Measurements from ENCODE around the gene STKLD1.

DNA sequence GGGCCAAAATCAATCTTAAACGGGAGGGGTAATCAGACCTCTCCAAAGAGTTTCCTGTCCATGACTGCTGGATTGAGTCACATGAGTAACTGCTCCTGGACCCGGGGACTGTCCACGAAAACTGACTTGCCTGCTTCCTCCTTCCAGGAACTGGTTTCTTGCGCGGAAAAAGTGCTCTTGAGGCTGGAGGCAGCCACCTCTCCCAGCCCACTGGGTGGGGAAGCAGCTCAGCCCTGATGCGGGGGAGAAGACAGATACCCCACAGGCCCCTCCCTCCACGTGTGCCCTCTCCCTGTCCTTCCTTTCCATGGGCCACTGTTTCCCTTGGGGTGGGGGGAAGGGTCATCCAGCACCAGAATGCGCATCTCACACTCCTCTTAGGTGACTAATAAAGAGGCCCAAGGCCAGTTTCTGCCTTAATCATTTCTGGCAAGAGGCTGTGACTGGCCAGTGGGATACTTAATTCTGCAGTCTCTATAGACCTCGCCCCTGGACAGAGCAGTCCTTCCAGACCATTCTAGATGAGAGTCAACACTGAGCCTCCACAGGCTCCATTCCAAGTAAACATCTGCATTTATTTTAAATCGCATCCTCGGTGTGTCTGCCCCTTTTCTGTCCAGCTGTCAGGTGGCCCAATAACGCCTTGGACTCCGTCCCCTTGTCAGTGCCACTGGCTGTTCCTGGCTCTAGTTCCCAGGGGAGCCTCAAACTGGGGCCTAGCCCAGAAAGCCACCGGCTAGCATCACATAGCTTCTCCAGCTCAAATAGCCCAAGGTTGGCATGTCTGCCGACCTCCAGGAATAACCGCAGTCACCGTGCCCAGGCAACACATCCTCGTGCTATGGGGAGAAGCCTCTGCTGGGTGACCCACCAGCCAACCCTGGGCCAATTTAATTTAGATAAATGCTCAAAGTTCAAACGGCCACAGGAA, 29.6 kb downstream of the STKLD1 start:
- TF ChIP-seq, protein P1, sequence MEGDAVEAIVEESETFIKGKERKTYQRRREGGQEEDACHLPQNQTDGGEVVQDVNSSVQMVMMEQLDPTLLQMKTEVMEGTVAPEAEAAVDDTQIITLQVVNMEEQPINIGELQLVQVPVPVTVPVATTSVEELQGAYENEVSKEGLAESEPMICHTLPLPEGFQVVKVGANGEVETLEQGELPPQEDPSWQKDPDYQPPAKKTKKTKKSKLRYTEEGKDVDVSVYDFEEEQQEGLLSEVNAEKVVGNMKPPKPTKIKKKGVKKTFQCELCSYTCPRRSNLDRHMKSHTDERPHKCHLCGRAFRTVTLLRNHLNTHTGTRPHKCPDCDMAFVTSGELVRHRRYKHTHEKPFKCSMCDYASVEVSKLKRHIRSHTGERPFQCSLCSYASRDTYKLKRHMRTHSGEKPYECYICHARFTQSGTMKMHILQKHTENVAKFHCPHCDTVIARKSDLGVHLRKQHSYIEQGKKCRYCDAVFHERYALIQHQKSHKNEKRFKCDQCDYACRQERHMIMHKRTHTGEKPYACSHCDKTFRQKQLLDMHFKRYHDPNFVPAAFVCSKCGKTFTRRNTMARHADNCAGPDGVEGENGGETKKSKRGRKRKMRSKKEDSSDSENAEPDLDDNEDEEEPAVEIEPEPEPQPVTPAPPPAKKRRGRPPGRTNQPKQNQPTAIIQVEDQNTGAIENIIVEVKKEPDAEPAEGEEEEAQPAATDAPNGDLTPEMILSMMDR (IDR thresholded peaks at IDR 0.05): no peak
- TF ChIP-seq POLR2A (IDR thresholded peaks at IDR 0.05): no peak
